NCI-H526 treated with DMSO at 0.1 percent for 48 hours (cell line): ENCODE results near the gene S1PR1.

Experiments
- DNase-seq: peaks from one replicate; lab custom pipeline; 2025; lab: John Stamatoyannopoulos, UW

Gene S1PR1

DNA sequence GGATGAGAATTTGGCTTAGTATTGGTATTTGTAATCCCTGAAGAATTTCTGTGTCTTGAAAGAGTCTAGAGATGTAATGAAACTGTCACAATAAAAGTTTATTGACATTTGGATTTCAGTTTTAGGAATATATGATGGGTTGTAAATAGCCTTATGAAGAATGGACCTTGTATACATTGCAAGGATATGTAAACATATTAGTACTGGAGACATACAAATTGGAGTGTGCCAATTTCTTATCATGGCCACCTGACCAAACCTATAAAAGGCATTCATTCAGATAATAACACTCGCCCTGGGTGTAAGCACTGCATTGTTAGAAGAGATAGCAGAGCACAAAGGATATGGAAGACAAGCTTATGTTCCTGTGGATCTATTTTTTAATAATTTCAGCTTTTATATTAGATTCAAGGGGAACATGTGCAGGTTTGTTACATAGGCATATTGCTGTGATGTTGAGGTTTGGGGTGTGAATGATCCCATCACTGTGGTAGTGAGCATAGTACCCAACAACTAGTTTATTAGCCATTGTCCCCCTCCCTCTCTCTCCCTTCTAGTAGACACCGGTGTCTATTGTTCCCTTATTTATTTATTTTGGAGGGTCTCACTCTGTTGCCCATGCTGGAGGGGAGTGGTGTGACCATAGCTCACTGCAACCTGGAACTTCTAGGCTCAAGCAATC is 8.6 kb downstream of the S1PR1 start:
- no peak for DNase-seq

DNA sequence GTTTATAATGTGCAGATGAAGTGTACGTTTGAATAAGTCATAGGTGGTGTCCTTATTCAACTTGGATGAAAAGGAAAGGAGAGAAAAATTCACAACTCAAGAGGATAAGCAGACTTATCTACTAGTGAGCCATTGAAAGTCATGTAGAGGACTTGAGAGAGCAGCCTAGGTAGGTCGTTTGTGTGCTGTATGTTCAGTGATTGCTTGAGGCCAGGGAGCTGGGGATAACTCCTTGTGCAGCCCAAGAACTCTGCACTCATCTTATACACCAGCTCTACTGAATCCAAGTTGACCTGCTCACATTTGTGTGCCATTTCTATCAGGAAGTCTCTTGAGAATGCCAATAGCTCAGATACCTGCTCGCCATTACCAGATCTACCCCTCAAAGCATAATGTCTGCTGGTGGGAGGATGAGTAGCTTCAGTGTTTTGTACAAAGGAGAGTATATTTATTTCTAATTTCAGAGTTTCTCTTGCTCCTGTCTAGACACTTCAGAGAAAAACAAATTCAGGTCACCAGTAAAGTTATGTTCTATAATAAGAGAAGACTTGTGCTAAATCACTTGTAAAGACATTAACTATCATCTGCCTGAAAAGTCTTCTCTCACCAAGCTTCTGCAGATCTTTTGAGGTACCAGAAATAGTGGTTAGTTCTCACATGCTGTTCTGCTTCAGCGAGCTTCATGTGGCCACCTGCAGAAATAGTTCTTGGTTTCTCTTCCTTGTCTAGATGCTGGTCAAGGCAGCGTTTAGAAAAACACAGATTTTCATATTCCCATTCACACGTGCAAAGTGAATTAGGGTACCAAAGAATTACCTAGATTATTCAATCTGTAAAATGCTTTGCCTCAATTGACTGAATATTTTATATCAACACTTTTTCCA is 10.8 kb downstream of the S1PR1 start:
- DNase-seq = no peak

DNA sequence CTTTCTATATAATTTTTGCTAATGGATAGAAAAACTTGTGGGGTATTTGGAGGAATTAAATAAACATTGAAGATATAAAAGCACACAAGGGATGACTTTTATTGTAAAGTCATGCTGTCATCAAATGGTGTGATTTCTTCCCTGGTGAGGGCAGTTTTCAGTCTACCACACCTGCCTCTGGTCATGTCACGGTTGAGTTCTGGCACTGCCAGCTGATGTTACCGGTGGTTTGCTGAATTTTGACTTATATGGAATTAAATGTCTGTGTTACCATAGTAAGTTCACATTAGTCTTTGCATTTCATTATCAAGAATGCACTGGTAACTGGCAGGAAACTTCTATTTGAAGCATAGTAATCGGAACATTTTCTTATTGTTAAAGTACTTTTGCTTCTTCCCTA is 13.4 kb downstream of the S1PR1 start:
- DNase-seq = no peak

DNA sequence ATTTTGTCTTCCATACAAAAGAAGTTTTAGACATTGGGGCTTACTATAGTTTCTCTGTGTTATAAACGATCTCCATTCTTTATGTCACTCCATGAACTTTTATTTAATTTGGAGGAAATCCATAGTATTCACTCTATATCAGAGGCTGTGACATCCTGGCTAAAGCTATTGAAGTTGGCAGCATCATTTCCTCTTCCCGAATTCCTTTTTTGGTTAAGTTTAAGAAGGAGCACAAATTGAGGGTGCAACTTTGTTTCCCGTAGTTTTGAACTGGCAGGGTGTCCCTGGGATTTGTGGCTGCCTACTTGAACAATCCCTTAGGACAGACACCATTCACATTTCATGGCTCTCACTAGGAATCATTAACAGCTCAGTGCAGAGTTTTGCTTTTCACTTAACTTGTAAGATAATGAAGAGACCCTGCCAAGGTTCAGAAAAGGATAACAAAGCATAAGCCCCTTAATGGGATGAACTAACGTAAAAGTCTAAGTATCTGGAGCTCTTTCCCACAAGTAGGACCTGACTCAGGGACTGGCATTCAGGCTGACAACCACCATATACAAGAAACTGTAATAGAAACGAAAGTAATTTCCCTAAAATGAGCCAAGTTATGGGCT is 13.9 kb downstream of the S1PR1 start:
- no peak for DNase-seq

DNA sequence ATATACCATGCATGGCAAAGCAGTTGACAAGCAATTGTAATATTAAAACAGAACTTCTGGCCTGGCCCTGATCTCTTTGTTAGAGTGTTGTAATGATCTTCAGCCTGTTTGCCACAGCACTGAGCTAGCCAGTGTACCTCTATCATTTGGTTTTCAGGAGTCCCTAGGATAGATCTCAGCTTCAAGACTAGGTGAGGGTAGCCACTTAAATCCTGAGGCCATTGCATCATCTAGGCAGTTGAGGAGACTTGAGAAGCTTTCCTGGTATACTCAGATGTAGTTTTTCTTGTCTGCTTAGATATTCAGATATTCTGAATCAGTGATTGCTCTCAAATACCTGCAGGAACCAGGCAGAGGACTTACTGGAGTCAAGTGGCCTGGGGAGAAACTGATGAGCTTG is 14.7 kb downstream of the S1PR1 start:
- DNase-seq = no peak

DNA sequence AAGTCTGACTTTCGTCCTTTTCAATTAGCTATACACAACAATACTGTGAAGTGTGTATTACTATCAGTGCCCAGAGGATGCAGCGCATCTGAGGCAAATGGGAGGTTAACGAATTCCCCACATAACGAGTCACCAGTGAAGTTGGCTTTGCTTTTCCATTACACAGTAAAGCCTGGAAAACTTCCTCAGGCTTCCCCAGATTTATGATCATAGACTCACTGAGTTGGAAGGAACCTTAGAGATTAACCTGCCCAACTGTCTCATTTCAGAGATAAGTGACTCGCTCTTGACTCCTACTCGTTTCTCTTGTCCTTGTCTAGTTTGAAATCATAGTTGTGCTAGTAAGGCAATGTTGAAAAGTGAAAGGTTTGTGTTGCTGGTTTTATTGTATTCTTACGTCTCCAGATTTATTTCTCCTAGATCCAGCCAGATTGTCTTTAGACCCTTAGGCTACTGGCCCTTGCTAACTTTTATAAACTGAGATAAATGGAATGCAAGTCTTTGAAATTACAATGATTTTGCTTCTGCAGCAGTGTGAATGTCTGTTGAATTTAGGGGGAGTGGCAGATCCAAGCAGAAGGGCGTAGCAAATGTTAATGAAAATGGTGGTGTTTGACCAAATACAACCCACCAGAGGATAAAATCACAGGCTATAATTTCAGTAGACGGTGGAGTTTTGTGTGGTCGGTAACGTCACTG is 17.3 kb downstream of the S1PR1 start:
- no peak for DNase-seq

DNA sequence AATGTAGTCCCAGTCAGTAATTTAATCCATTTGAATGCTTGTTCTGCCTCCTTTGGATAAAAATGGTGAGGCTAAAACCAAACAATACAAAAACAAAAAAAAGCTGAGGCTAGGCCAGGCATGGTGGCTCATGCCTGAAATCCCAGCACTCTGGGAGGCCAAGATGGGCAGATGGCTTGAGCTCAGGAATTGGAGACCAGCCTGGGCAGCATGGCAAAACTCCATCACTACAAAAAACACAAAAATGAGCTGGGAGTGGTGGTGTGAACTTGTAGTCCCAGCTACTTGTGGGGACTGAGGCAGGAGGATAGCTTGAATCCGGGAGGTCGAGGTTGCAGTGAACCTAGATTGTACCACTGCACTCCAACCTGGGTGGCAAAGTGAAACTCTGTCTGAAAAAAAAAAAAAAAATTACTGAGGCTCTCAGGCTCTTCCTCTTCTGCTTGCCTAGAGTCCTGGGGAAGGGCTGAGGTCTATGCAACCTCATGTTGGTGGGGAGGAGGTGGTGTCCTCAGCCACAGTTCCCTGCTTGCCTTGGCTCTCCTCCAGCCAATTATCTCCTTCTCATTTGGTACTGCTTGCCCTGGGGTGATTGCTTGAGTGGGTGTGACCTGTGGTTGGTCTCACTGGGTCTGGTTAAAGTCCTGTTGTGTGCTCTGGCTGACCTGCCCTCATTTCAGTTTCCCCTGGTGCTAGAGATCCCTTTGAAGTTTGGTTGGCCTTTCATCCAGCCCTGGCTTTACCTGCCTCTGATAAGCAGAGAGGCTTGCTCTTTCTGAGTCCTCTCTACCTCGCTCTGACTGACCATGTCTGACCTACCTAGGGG is 20.9 kb downstream of the S1PR1 start:
- DNase-seq = no peak

DNA sequence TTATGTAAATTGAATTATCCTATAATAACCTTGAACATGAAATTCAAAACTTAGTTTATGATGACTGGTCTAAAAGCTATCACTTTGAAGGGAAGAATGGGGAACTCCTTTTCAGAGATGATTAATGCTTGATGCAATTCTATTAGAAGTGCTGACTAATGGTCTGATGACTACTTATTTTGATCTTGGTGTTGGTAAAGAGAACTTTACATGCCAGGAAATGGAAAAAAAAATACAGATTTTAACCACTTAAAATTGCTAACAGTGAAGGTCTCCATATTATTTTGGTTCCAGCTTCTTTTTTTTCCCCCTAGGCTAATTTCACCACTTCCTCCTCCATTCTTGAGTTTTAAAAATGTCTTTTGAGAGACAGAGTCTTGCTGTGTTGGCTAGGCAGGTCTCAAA is 22.9 kb downstream of the S1PR1 start:
- no peak for DNase-seq

DNA sequence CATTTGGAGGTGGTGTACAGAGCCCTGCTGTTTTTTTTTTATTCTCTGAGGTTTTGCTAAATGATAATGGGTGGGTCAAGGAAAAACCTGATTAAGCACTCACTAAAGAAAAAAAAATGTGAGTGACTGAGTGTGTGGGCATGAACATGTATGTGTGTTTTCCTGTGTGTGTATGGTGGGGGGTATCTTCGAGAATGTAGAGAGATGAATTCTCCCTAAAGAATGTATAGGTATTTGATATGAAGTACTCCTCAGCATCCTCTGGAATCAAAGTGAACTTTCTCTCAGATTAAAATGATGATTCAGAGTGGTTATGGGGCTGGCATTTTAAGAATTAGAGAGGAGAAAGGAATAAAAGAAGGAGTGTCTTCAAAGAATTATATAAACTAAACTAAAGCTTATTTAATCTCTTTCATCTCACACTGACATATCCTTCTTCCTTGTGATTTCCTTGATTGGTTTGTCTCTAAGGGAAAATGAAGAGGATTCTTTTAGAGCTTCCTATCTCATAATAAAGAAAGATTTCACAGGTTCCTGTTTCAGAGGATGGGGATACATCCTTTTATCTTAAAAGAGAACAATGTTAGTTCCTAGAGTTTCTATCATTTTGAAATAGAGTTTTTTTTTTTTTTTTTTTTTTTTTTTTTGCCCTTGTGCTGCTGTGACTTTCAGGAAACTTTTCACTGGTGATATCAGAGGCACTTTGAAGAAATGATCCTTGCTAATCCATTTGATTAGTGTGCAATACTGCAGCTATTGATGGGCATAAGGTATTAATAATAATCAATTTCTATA is 23.9 kb downstream of the S1PR1 start:
- no peak for DNase-seq

DNA sequence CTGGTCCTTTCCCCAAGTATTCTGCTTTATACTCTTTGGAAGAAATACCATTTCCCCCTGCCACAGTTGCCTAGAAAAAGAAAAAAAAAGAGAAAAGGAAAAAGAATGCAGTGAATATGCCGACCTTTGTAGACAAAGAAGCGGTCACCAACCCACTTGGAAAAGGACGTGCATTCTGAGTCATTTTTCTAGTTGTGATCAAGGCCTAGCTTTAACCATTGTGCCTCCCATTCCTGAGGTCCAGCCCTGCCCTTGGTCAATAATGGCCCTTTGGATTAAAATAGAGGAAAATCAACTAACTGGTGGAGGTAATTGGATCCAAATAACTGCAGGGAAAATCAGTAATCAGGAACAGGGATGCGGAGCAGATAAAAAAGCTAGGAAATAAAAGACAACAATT is 24.8 kb downstream of the S1PR1 start:
- no peak for DNase-seq

DNA sequence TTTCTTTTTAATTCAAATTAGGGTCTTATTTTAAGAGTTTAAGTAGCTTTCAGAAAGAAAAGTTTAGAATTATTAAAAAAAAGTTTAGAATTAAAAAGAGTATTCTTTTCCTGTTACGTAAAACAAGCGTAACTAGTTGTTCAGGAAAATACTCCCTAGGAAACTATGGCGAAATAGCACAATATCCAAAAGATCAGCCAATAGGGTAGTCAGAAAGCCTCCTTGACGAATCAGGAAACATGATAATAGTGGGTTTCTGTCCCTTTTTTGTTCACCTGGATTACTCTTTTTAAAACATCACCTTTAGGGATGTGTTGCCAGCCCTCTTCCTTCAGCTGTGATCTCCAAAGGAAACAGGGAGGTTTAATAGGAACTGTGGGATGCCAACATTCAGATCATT is 25.2 kb downstream of the S1PR1 start:
- no peak for DNase-seq

DNA sequence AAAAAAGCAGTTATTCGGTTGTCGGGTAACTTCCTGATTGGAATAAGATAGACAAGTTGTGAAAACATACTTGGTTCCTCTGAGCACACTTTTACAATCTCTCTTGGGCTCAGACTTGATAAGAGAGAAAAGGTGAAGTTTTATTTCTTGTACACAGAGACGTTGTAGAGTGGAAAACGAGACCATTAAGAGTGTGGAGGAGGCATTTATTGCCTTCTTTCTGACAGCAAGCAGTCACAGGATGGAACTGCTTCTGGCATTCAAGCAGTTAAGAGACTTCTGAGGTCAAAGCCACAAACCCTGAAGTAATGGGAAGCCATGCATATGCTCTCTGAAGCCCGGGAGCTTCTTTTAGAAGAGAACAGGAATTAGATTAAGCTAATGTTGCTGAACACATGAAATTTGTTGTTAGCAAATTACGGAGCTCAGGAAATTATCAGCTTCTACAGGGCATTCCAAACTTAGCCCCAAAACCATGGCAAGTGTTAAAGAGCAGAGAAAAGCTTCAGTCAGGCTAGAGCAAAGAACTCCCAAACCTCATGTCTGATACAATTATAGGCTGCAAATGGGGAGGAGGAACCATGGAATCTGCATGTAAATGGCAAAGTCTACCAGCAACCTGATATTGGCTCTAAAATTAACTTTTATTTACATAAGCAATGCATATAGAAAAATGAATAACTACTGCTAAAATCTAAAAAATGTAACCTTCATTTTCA is 26.0 kb downstream of the S1PR1 start:
- DNase-seq = no peak

DNA sequence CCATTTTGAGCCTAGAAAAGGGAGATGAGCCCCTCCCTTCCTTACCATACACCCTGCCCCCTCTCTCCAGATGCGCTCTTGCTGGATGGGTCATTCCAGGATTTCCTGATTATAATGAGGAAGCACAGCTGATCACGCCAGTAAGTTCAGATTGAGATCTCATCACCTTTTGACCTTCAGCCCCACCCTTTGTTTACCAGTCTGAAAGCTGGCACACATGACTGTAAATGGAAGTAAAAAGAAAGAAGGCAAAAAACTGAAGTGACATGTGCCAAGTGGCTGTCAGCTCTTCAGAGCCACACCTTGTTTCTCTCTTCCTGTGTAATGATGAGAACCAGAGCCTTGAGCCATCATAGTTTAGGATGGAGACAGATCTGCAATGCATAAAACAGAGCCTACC is 27.9 kb downstream of the S1PR1 start:
- DNase-seq = no peak

DNA sequence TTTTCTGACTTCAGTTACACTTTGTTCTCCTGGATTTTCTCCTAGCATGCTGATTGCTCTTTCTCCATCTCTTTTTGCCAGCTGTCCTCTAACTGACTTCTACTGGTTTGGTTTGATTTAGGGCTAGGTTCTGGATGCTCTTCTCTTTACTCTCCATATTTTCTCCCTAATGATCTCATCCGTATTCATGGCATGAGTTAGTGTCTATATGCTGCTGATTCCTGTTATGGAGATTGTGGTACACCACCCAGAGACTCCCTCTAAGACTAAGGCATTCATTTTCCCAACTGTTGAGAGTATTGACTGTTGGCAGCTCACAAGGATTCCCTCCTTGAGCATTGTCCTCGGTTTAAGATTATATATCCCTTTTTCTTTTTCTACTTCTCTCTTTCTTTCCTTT is 28.9 kb downstream of the S1PR1 start:
- no peak for DNase-seq

DNA sequence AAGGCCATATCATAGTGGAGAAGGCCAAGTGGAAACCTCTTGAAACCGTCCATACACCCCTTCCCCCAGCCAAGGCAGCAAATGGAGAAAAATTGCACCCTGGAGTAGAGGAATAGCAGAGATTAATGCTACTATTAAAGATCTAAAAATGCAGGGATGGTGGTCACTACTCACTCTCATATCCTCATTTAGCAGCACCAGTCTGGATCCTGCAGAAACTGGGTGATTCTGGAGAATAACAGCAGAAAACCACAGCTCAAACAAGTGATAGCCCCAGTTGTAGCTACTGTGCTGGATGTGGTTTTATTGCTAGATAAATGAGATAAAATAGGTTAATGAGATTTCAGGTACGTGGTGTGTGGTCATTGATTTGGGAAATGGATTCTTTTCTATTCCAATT is 30.3 kb downstream of the S1PR1 start:
- DNase-seq = no peak

DNA sequence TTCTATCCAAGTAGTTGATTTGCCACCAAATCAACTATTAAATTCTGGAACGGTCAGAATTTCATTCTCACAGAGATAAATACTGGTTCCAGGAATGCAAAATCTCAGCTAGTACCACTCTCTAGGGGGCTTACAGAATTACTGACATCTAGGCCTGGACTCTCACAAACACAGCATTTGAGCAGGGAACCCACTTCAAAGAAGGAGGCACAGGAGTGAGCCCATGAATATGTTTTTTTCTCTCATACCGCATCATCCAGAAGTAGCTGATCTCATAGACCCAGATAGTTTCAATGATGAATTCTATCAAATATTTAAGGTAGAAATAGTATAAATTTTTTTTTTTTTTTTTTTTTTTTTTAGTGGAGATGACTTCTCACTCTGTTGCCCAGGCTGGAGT is 32.1 kb downstream of the S1PR1 start:
- DNase-seq = no peak

DNA sequence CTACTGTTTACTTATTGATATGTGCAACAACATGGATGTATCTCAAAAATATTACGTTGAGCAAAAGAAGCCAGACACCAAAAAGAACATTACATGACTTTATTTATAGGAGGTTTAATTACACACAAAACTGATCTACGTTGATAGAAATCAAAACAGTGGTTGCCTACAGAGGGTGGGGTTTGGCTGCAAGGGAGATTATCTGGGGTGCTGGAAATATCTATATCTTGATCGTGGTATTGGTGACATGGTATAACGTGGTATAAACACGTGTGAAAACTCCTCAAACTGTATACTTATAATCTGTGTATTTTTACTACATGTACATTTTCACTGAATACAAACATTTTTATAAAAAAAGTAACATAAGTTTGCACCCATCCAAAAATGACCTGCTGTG is 38.9 kb downstream of the S1PR1 start:
- no peak for DNase-seq

DNA sequence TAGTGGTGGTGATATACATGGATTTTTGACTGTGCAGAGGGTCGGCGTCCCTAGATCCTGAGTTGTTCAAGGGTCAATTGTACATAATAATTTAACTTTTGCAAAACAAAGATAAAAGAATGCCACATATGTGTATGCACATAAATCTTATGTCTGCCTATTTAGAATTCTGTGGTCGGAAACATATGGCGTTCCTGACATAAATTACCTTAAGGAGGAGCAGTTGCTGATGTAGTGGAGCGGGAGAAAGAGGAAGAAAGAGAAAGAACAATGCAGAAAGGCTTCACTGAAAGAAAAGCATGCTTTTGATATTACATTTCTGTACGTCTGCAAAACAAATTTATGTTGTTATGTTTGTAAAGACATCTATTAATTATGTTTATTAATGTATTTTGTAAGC is 40.0 kb downstream of the S1PR1 start:
- DNase-seq = no peak

DNA sequence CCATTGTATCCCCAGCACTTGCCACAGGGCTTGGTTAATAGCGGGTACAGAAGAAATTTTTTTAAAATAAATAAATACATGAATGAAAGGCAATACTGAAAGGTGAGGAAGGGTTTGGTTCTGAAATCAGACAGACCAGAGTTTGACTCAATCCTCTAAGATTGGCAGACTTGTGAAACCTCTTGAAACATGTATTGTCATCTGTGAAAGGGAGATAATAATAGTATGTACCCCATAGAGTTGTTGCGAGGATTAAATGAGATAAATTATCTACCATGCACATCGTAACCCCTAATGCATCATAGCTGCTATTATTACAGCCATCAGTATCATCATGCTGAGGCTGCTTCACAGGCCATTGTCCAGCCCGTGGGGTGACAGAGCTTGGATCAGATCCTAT is 41.4 kb downstream of the S1PR1 start:
- DNase-seq = no peak

DNA sequence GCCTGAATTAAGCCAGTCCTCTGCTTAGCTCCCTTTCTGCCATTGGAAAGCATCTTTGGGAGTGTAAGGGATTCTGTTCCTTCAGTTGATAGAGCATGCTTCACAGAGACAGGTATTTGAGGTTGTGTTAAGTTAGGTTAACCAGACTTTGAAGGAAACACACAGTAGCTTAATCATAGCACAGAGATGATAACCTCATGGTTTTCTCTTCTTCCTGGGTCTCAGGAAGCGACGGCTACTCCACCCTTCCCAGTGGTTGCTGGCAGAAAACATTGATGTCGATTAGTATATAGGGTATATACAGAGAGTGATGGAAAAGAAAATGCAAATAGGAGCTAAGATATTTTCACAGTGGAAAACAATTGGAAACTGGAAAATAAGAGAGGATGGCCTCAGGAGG is 42.0 kb downstream of the S1PR1 start:
- DNase-seq = no peak
